Putamen (tissue), 1 donor: Measurements from ENCODE around the gene HK3.
"Not testable (repeated sequence)": the region's sequence is repeated elsewhere in the genome, so short reads cannot be mapped to it uniquely, and the experiment has no call there.

Experiments
- DNase-seq: peaks from one replicate; pipeline ENCODE4 v3.0.0-alpha.2; 2016; ENCODE audit warnings: low spot score

HK3 gene

GRCh38 chr5:176883700-176884570 lies 15.2 kb downstream of the HK3 start:
- DNase-seq: no peak

GRCh38 chr5:176882567-176882903 lies 16.6 kb downstream of the HK3 start:
- no peak for DNase-seq

GRCh38 chr5:176881816-176882566 lies 17.2 kb downstream of the HK3 start:
- no peak for DNase-seq

- DNase-seq: no peak
Observed at GRCh38 chr5:176881021-176881749, 18.0 kb downstream of the HK3 start.

- no peak for DNase-seq
Observed at GRCh38 chr5:176880366-176881020, 18.7 kb downstream of the HK3 start.

GRCh38 chr5:176879663-176880361 lies 19.3 kb downstream of the HK3 start:
- DNase-seq: no peak

- DNase-seq: no peak
Observed at GRCh38 chr5:176878906-176879662, 20.1 kb downstream of the HK3 start.

GRCh38 chr5:176878463-176878862 lies 20.7 kb downstream of the HK3 start:
- no peak for DNase-seq

GRCh38 chr5:176877793-176878331 lies 21.3 kb downstream of the HK3 start:
- no peak for DNase-seq

GRCh38 chr5:176876506-176877431 lies 22.4 kb downstream of the HK3 start:
- no peak for DNase-seq

- DNase-seq: no peak
Observed at GRCh38 chr5:176875783-176876505, 23.2 kb downstream of the HK3 start.

- no peak for DNase-seq
Observed at GRCh38 chr5:176875014-176875550, 24.1 kb downstream of the HK3 start.

- DNase-seq: no peak
Observed at GRCh38 chr5:176874198-176874780, 24.9 kb downstream of the HK3 start.

GRCh38 chr5:176873541-176874172 lies 25.5 kb downstream of the HK3 start:
- peak; percentile 40 for DNase-seq

GRCh38 chr5:176873011-176873410 lies 26.1 kb downstream of the HK3 start:
- DNase-seq: not testable (repeated sequence)

GRCh38 chr5:176872586-176872985 lies 26.6 kb downstream of the HK3 start:
- DNase-seq: not testable (repeated sequence)

GRCh38 chr5:176870644-176871043 lies 28.5 kb downstream of the HK3 start:
- not testable (repeated sequence) for DNase-seq
